ENCODE measurements around the gene ESYT3.

ESYT3 gene

GRCh38 chr3:138496436-138496835, 62.0 kb downstream of the ESYT3 start:
- no peaks in the 10 kb centered on the region for H4K20me1 ChIP-seq (ENCODE audit: insufficient read depth)
- no peak overlapping the region for H3K27ac ChIP-seq
- no peaks in the 10 kb centered on the region for H3K79me2 ChIP-seq (ENCODE audit: insufficient read depth, low read depth)
- H3K9ac ChIP-seq: no peak overlapping the region
- H2AFZ ChIP-seq (ENCODE audit: low read depth): no peak overlapping the region
- H3K27me3 ChIP-seq (ENCODE audit: insufficient read depth, low read depth): no peaks in the 10 kb centered on the region
- H3K4me1 ChIP-seq (ENCODE audit: low read depth, poor library complexity, severe bottlenecking): no peaks in the 10 kb centered on the region
- no peak overlapping the region for H3K4me3 ChIP-seq (IDR thresholded peaks at IDR 0.05; ENCODE audit: insufficient read depth, low read depth, low read length)
- H3K36me3 ChIP-seq (ENCODE audit: insufficient read depth): no peaks in the 10 kb centered on the region
- no peak for TF ChIP-seq CTCF (conservative IDR thresholded peaks at IDR 0.05; ENCODE audit: low read depth, low read length)
- no peak overlapping the region for H3K4me2 ChIP-seq

- Histone ChIP-seq H3K4me2 (no peak overlapping the region), H3K4me3 (IDR thresholded peaks at IDR 0.05; ENCODE audit: insufficient read depth, low read depth, low read length) (no peak overlapping the region), H3K36me3 (ENCODE audit: insufficient read depth) (no peaks in the 10 kb centered on the region)
Measured at GRCh38 chr3:138497021-138497420, 62.6 kb downstream of the ESYT3 start.

GRCh38 chr3:138497851-138498250, 63.4 kb downstream of the ESYT3 start:
- H3K36me3 ChIP-seq (ENCODE audit: insufficient read depth): no peaks in the 10 kb centered on the region
- H4K20me1 ChIP-seq (ENCODE audit: insufficient read depth): no peaks in the 10 kb centered on the region
- H2AFZ ChIP-seq (ENCODE audit: low read depth): no peak overlapping the region
- no peaks in the 10 kb centered on the region for H3K27me3 ChIP-seq (ENCODE audit: insufficient read depth, low read depth)
- no peak overlapping the region for H3K9ac ChIP-seq
- TF ChIP-seq CTCF (conservative IDR thresholded peaks at IDR 0.05; ENCODE audit: low read depth, low read length): no peak
- no peaks in the 10 kb centered on the region for H3K4me1 ChIP-seq (ENCODE audit: low read depth, poor library complexity, severe bottlenecking)
- H3K27ac ChIP-seq: no peak overlapping the region
- H3K4me2 ChIP-seq: no peak overlapping the region
- no peak overlapping the region for H3K4me3 ChIP-seq (IDR thresholded peaks at IDR 0.05; ENCODE audit: insufficient read depth, low read depth, low read length)
- no peaks in the 10 kb centered on the region for H3K79me2 ChIP-seq (ENCODE audit: insufficient read depth, low read depth)

More at GRCh38 chr3:138497021-138497420, 62.6 kb downstream of the ESYT3 start:
- H3K4me1 ChIP-seq (ENCODE audit: low read depth, poor library complexity, severe bottlenecking): no peaks in the 10 kb centered on the region
- H3K27ac ChIP-seq: no peak overlapping the region
- H4K20me1 ChIP-seq (ENCODE audit: insufficient read depth): no peaks in the 10 kb centered on the region
- no peaks in the 10 kb centered on the region for H3K79me2 ChIP-seq (ENCODE audit: insufficient read depth, low read depth)
- H3K9ac ChIP-seq: no peak overlapping the region
- no peak for TF ChIP-seq CTCF (conservative IDR thresholded peaks at IDR 0.05; ENCODE audit: low read depth, low read length)
- no peak overlapping the region for H2AFZ ChIP-seq (ENCODE audit: low read depth)
- H3K27me3 ChIP-seq (ENCODE audit: insufficient read depth, low read depth): no peaks in the 10 kb centered on the region

GRCh38 chr3:138498991-138499390, 64.6 kb downstream of the ESYT3 start:
- Histone ChIP-seq H3K4me1 (ENCODE audit: low read depth, poor library complexity, severe bottlenecking) (no peaks in the 10 kb centered on the region), H4K20me1 (ENCODE audit: insufficient read depth) (no peaks in the 10 kb centered on the region), H3K9ac (no peak overlapping the region), H2AFZ (ENCODE audit: low read depth) (no peak overlapping the region), H3K4me2 (no peak overlapping the region), H3K4me3 (IDR thresholded peaks at IDR 0.05; ENCODE audit: insufficient read depth, low read depth, low read length) (no peak overlapping the region), H3K27ac (no peak overlapping the region), H3K36me3 (ENCODE audit: insufficient read depth) (no peaks in the 10 kb centered on the region), H3K27me3 (ENCODE audit: insufficient read depth, low read depth) (no peaks in the 10 kb centered on the region), H3K79me2 (ENCODE audit: insufficient read depth, low read depth) (no peaks in the 10 kb centered on the region)
- no peak for TF ChIP-seq CTCF (conservative IDR thresholded peaks at IDR 0.05; ENCODE audit: low read depth, low read length)

Measured in KMS-11 (cell line).